Testis (tissue), 2 donors: ENCODE results near the gene RAB5A.

Source experiments
- CTCF ChIP-seq, 3 experiments: fragments of 450-650 bp in 2 of 3; fragments of 200-600 bp in 1 of 3; sonication (generic) in 1 of 3; IDR thresholded peaks; one replicate each; pipeline ENCODE4 v1.5.1; 2016 to 2019; ENCODE audit warnings: antibody characterized with exemption in 3 of 3, mild to moderate bottlenecking in 2 of 3, moderate library complexity in 1 of 3
- POLR2A ChIP-seq: fragments of 450-650 bp; IDR thresholded peaks from one replicate; pipeline ENCODE4 v1.6.1; 2017; ENCODE audit warnings: antibody characterized with exemption, mild to moderate bottlenecking, moderate library complexity

- TF ChIP-seq CTCF (IDR thresholded peaks at IDR 0.05) (no peak), POLR2A (no peak)
These were observed 48.2 kb upstream of the RAB5A start for GRCh38 chr3:19898721-19899120.
